ENCODE data around the gene GNAS.

DNA sequence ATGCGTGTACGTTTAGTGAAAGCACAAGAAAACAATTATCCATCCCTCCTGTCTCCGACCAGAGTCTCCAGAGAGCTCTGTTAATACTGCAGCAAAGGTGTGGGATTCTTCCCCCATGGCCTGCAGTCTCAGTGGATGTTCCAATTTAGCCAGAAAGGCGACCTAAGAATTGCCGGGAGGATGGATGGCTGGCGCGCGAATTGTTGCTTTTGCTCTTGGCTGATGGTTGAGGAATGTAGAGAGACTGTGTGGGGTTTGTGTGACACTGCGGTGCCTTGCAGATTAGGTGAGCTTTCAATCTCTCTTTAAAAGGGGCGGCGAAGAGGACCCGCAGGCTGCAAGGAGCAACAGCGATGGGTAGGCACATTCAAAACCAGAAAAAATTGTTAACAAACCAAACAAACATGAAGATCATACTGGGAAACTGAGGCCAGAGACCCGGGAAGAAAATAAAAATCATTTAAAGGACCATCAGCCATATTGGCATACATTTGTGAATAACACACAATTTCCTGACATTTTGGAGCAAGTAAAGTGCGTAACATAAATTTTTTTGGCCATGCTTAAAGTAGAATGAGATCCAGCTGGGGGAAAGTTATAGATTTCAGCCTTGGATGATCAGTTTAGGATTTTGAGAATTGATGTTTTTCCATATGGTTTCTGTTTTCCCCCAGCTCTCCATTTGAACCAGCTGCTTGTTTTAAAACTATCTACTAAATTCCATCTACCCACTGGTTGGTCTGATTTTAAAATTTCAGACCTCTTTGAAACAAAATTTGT, 46.3 kb downstream of the GNAS start:
- TF ChIP-seq CTCF (IDR thresholded peaks at IDR 0.05) (no peak), POLR2A (IDR thresholded peaks at IDR 0.05) (no peak)
